Fibroblast of villous mesenchyme (primary cell): Measurements from ENCODE around the gene KDM7A. TPM values are rescaled to one million over a fixed set of nuclear protein-coding genes. Genes with fewer than 3 reads are reported as not detected.

Experiments
- DNase-seq: peaks from one replicate; pipeline ENCODE4 v3.0.0-alpha.2; 2010; ENCODE audit warnings: low read depth
- H3K4me3 ChIP-seq: 2 replicates; pipeline ENCODE4 v1.5.1; 2011; ENCODE audit warnings: low read depth, mild to moderate bottlenecking, low read length
- total RNA-seq: library from RNA; depleted of rRNA; stranded (reverse); fragments of >200 nt; gene quantifications from 2 replicates; pipeline ENCODE4 v1.2.3, GENCODE V29; 2012
- TF ChIP-seq, protein P1 (sequence below): IDR thresholded peaks from 2 replicates; pipeline ENCODE4 v1.5.1; 2012; ENCODE audit warnings: low read depth, mild to moderate bottlenecking, low read length; ENCODE audit not compliant: insufficient read depth

Gene KDM7A
- total RNA-seq, 1 donor: 3.9 TPM

DNA sequence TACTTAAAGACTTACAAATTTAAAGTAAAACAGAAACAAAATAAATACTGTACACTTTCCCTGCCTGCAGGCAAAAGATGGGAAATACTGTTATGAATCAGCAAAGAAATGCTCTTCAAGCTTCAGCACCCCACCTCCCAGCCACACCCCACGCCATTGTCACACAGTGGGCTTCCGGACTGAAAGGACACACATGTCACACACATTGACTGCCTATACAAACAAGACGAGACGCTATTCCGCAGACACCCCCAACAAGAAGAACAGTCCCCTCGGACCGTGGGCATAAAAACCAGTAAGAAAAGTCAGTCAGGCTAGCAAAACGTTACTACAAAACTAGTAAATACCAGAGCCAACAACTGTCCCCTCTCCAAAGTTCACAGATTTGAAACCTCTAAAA is 91.8 kb downstream of the KDM7A start:
- H3K4me3 ChIP-seq: no peak overlapping the region
- no peak for DNase-seq
- TF ChIP-seq, protein P1, sequence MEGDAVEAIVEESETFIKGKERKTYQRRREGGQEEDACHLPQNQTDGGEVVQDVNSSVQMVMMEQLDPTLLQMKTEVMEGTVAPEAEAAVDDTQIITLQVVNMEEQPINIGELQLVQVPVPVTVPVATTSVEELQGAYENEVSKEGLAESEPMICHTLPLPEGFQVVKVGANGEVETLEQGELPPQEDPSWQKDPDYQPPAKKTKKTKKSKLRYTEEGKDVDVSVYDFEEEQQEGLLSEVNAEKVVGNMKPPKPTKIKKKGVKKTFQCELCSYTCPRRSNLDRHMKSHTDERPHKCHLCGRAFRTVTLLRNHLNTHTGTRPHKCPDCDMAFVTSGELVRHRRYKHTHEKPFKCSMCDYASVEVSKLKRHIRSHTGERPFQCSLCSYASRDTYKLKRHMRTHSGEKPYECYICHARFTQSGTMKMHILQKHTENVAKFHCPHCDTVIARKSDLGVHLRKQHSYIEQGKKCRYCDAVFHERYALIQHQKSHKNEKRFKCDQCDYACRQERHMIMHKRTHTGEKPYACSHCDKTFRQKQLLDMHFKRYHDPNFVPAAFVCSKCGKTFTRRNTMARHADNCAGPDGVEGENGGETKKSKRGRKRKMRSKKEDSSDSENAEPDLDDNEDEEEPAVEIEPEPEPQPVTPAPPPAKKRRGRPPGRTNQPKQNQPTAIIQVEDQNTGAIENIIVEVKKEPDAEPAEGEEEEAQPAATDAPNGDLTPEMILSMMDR: no peak

DNA sequence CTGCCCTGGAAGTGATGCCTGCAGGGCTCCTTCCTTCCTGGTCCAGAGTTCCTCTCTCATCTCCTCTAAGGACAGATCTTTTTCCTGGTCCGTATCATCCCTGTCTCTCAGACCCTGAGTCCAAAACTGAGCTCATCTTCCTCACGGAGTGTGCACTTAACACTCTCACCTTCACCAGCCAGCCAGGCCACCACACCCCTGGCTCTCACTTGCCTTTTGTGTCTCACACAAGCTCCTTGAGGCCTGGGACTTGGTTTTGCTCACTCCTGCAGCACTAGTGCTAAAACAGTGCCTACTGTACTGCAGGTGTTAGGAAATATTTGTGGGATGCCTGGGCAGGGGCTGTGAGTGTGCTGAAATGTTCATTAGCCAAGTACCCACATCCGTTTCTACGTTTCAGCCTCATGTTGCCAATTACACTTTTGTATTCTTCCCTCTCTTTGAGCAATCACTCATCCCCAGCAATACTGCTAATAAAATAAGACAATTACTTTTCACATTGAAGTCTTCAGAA is 92.6 kb downstream of the KDM7A start:
- no peak overlapping the region for H3K4me3 ChIP-seq
- TF ChIP-seq, protein P1: no peak
- no peak for DNase-seq

DNA sequence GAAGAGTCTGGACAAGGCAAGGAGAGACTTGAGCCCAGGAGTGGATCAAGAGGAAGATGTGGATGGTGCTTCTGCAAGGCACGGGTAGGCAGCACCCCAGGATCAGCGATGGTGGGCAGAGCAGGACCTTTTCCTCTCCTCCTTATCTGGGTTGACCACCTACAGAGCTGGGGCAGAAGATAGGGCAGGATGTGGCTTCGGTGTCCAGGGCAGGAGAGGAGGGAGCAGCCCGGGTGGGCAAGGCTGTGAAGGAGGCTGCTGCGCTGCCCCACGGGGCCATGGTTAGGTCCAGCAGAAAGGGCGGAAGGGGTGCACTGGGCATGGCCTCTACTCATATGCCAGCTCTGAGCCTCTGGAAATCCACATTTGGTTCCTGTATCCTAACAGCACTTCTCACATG is 94.0 kb downstream of the KDM7A start:
- no peak for DNase-seq
- H3K4me3 ChIP-seq: no peak overlapping the region
- TF ChIP-seq, protein P1: no peak

DNA sequence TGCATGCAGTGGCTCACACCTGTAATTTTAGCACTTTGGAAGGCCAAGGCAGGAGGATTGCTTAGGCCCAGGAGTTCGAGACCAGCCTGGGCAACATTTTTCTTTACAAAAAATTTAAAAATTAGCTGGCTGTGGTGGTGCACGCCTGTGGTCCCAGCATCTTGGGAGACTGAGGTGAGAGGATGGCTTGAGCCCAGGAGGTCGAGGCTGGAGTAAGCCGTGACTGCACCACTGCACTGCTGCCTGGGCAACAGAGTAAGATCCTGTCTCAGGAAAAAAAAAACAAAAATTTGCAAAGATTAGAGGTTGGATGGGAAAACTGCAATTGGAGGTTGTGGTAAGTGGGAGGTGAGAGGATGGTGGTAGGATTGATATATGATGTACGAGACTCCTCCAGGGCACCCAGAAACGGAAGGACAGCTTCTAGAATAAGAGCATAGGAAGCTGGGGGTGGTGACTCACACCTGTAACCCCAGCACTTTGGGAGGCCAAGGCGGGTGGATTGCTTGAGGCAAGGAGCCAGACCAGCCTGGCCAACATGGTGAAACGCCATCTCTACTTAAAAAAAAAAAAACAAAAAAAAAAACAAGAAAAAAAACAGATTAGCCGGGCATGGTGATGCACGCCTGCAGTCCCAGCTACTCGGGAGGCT is 94.9 kb downstream of the KDM7A start:
- H3K4me3 ChIP-seq: no peak overlapping the region
- DNase-seq: no peak
- TF ChIP-seq, protein P1: no peak

DNA sequence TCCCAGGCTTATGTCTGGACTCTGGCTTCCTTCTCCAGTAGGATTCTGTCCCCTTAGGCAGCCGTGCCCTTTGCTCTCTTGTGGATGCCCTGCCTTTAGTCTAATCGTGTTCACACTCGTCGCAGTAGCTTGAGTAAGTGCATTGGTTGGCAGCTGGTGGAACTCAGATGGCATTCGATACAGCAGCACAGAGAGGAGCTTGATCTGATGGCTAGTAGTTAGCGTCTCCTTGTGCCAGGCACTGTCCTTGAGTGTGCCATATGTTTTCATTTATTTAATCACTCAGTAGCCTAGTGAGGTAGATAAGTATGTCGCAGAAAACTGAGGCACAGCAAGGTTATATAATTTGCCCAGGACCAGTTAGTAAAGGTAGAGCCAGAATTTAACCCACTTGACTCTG is 95.9 kb downstream of the KDM7A start:
- DNase-seq: no peak
- H3K4me3 ChIP-seq: no peak overlapping the region
- TF ChIP-seq, protein P1: no peak

DNA sequence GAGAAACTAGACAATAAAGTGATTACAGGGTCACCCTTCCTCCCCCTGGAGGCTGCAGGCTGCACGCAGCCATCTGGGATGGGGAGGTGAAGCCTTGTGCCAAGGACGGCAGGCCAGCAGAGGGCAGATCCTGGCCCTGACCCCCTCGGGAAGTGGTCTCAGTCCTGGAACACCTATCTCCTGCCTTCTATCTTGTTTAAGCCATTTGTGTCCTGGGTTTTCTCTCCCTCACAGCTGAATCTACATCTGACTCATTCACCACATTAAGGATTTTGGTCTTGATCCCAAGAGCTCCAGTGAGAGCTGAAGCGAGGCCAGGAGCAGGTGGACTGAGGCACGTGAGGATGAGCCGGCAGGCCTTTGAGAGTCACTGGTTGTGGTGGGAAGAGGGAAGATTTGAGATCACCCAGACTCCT is 97.7 kb downstream of the KDM7A start:
- DNase-seq: peak; percentile 45
- H3K4me3 ChIP-seq: no peak overlapping the region
- TF ChIP-seq, protein P1: peak; percentile 35

DNA sequence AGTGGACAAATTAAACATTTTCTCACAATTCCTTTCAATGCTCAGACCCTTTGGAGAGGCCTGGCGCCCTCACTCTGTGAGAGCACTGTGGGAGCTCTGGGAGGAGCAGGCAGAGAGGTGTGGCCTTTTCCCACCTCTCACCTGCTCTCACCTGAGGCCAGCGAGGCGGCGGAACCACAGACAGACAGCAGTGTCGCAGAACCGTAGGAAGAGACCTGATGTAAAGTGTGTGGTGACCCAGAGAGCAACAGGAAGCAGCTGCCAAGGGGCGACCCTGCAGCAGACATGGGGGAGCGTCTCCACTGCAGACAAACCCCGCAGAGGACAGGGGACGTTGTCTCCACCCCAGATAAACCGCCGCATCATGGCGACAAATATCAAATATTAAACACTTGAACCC is 98.4 kb downstream of the KDM7A start:
- H3K4me3 ChIP-seq: no peak overlapping the region
- TF ChIP-seq, protein P1: no peak
- no peak for DNase-seq
